Measurements from ENCODE around the gene PGR.

The PGR gene

GRCh38 chr11:101129203-101129943, at the start of gene PGR:
PGR (minus strand) TSS chr11:101129813; CDS start chr11:101129070, 743 bp downstream.
- no peak within 1 kb of the TSS for H3K27ac Mint-ChIP-seq
- peaks cover 23% of the 10 kb centered on the region for H3K27me3 Mint-ChIP-seq
- H3K4me1 Mint-ChIP-seq, result no peaks in the 10 kb centered on the region
- no peak within 1 kb of the TSS for H3K4me3 Mint-ChIP-seq
- no peaks in the 10 kb centered on the region for H3K9me3 Mint-ChIP-seq
- no peaks in the 10 kb centered on the region for H3K36me3 Mint-ChIP-seq

GRCh38 chr11:101176381-101176780, 46.8 kb upstream of the PGR start:
- no peaks in the 10 kb centered on the region for H3K36me3 Mint-ChIP-seq
- no peak overlapping the region for H3K4me3 Mint-ChIP-seq
- H3K9me3 Mint-ChIP-seq, result no peaks in the 10 kb centered on the region
- no peaks in the 10 kb centered on the region for H3K27me3 Mint-ChIP-seq
- H3K27ac Mint-ChIP-seq, result no peak overlapping the region
- H3K4me1 Mint-ChIP-seq, result no peaks in the 10 kb centered on the region

- no peaks in the 10 kb centered on the region for H3K4me1 Mint-ChIP-seq
- no peak overlapping the region for H3K27ac Mint-ChIP-seq
- peaks cover 9% of the 10 kb centered on the region for H3K9me3 Mint-ChIP-seq
- H3K36me3 Mint-ChIP-seq, result no peaks in the 10 kb centered on the region
- no peak overlapping the region for H3K4me3 Mint-ChIP-seq
- H3K27me3 Mint-ChIP-seq, result no peaks in the 10 kb centered on the region
Observed at GRCh38 chr11:101169944-101170343, 40.3 kb upstream of the PGR start.

- Mint-ChIP-seq H3K27me3 (no peaks in the 10 kb centered on the region), H3K36me3 (no peaks in the 10 kb centered on the region), H3K27ac (no peak overlapping the region), H3K4me3 (no peak overlapping the region), H3K9me3 (peaks cover 9% of the 10 kb centered on the region), H3K4me1 (no peaks in the 10 kb centered on the region)
Observed at GRCh38 chr11:101166038-101166437, 36.4 kb upstream of the PGR start.

GRCh38 chr11:101158119-101158518, 28.5 kb upstream of the PGR start:
- Mint-ChIP-seq H3K36me3 (no peaks in the 10 kb centered on the region), H3K9me3 (peaks cover 22% of the 10 kb centered on the region)

GRCh38 chr11:101138245-101138930, 8.8 kb upstream of the PGR start:
- H3K9me3 Mint-ChIP-seq, result no peaks in the 10 kb centered on the region
- no peaks in the 10 kb centered on the region for H3K36me3 Mint-ChIP-seq
- H3K4me1 Mint-ChIP-seq, result no peaks in the 10 kb centered on the region
- no peaks in the 10 kb centered on the region for H3K27me3 Mint-ChIP-seq
- no peak overlapping the region for H3K27ac Mint-ChIP-seq
- H3K4me3 Mint-ChIP-seq, result no peak overlapping the region

More at GRCh38 chr11:101158119-101158518, 28.5 kb upstream of the PGR start:
- no peaks in the 10 kb centered on the region for H3K27me3 Mint-ChIP-seq
- H3K27ac Mint-ChIP-seq, result no peak overlapping the region
- no peak overlapping the region for H3K4me3 Mint-ChIP-seq
- H3K4me1 Mint-ChIP-seq, result no peaks in the 10 kb centered on the region

GRCh38 chr11:101133190-101133589, 3.6 kb upstream of the PGR start:
- Mint-ChIP-seq H3K27ac (no peak overlapping the region), H3K9me3 (no peaks in the 10 kb centered on the region), H3K4me1 (no peaks in the 10 kb centered on the region), H3K36me3 (no peaks in the 10 kb centered on the region), H3K4me3 (no peak overlapping the region), H3K27me3 (peaks cover 12% of the 10 kb centered on the region)

- no peaks in the 10 kb centered on the region for H3K4me1 Mint-ChIP-seq
- no peak overlapping the region for H3K4me3 Mint-ChIP-seq
- H3K36me3 Mint-ChIP-seq, result no peaks in the 10 kb centered on the region
- H3K27me3 Mint-ChIP-seq, result peaks cover 23% of the 10 kb centered on the region
- H3K27ac Mint-ChIP-seq, result no peak overlapping the region
- H3K9me3 Mint-ChIP-seq, result no peaks in the 10 kb centered on the region
Observed at GRCh38 chr11:101128571-101129202, 926 bp downstream of the PGR start.

- Mint-ChIP-seq H3K36me3 (no peaks in the 10 kb centered on the region), H3K4me1 (no peaks in the 10 kb centered on the region)
Observed at GRCh38 chr11:101127699-101128570, 1.7 kb downstream of the PGR start.

GRCh38 chr11:101127197-101127698, 2.4 kb downstream of the PGR start:
- Mint-ChIP-seq H3K4me3 (no peak overlapping the region), H3K36me3 (no peaks in the 10 kb centered on the region), H3K9me3 (peaks cover 6% of the 10 kb centered on the region), H3K27ac (no peak overlapping the region), H3K27me3 (peaks cover 28% of the 10 kb centered on the region), H3K4me1 (no peaks in the 10 kb centered on the region)

More at GRCh38 chr11:101127699-101128570, 1.7 kb downstream of the PGR start:
- peaks cover 27% of the 10 kb centered on the region for H3K27me3 Mint-ChIP-seq
- no peaks in the 10 kb centered on the region for H3K9me3 Mint-ChIP-seq
- no peak overlapping the region for H3K4me3 Mint-ChIP-seq
- no peak overlapping the region for H3K27ac Mint-ChIP-seq

GRCh38 chr11:101126551-101127196, 2.9 kb downstream of the PGR start:
- H3K4me1 Mint-ChIP-seq, result no peaks in the 10 kb centered on the region
- H3K36me3 Mint-ChIP-seq, result no peaks in the 10 kb centered on the region
- peaks cover 6% of the 10 kb centered on the region for H3K9me3 Mint-ChIP-seq
- H3K4me3 Mint-ChIP-seq, result no peak overlapping the region
- no peak overlapping the region for H3K27ac Mint-ChIP-seq
- H3K27me3 Mint-ChIP-seq, result peaks cover 28% of the 10 kb centered on the region

GRCh38 chr11:101115671-101116160, 13.9 kb downstream of the PGR start:
- Mint-ChIP-seq H3K27me3 (no peaks in the 10 kb centered on the region), H3K27ac (no peak overlapping the region), H3K36me3 (no peaks in the 10 kb centered on the region), H3K4me1 (no peaks in the 10 kb centered on the region), H3K9me3 (peaks cover 10% of the 10 kb centered on the region), H3K4me3 (no peak overlapping the region)

GRCh38 chr11:101113540-101113939, 16.1 kb downstream of the PGR start:
- no peaks in the 10 kb centered on the region for H3K36me3 Mint-ChIP-seq
- H3K27ac Mint-ChIP-seq, result no peak overlapping the region
- no peak overlapping the region for H3K4me3 Mint-ChIP-seq
- H3K9me3 Mint-ChIP-seq, result peaks cover 22% of the 10 kb centered on the region
- no peaks in the 10 kb centered on the region for H3K27me3 Mint-ChIP-seq
- no peaks in the 10 kb centered on the region for H3K4me1 Mint-ChIP-seq

- H3K4me1 Mint-ChIP-seq, result no peaks in the 10 kb centered on the region
- H3K4me3 Mint-ChIP-seq, result no peak overlapping the region
- no peak overlapping the region for H3K27ac Mint-ChIP-seq
- H3K36me3 Mint-ChIP-seq, result no peaks in the 10 kb centered on the region
- no peaks in the 10 kb centered on the region for H3K27me3 Mint-ChIP-seq
- peaks cover 14% of the 10 kb centered on the region for H3K9me3 Mint-ChIP-seq
Observed at GRCh38 chr11:101104716-101105115, 24.9 kb downstream of the PGR start.
